Stomach (tissue), 9 donors: ENCODE measurements around the gene CARHSP1. TPM values are rescaled to one million over a fixed set of nuclear protein-coding genes. Genes with fewer than 3 reads are reported as not detected.

Experiments
- DNase-seq, 2 donors: peaks; one replicate each; pipeline versions ENCODE4 v3.0.0 to v3.0.0-alpha.2; 2013 to 2019
- H3K27ac ChIP-seq, 5 donors: fragments of 200-600 bp in 4 of 5; sonication (generic) in 4 of 5; one replicate each; pipeline ENCODE4 v1.5.1; 2013 to 2019; ENCODE audit warnings: mild to moderate bottlenecking in 1 of 5, moderate library complexity in 1 of 5
- H3K27me3 ChIP-seq, 3 donors: fragments of 200-600 bp; sonication (generic); one replicate each; pipeline ENCODE4 v1.5.1; 2017 to 2019; ENCODE audit warnings: mixed run types in 1 of 3
- H3K36me3 ChIP-seq, 4 donors: fragments of 200-600 bp; sonication (generic); 1 replicate in 3 of 4; 2 replicates in 1 of 4; pipeline ENCODE4 v1.5.1; 2016 to 2019
- H3K4me1 ChIP-seq, 4 donors: fragments of 200-600 bp; sonication (generic); one replicate each; pipeline ENCODE4 v1.5.1; 2016 to 2019
- H3K4me3 ChIP-seq, 4 donors: fragments of 200-600 bp; sonication (generic) in 3 of 4; one replicate each; pipeline ENCODE4 v1.5.1; 2016 to 2019; ENCODE audit warnings: mild to moderate bottlenecking in 1 of 4
- H3K9me3 ChIP-seq, 4 donors: fragments of 200-600 bp; sonication (generic); one replicate each; pipeline ENCODE4 v1.5.1; 2016 to 2019
- EP300 ChIP-seq: sonication (generic); formaldehyde crosslinking; IDR thresholded peaks from one replicate; pipeline ENCODE4 v1.6.1; 2017; ENCODE audit warnings: antibody characterized with exemption
- POLR2A ChIP-seq, 4 donors: fragments of 450-650 bp; IDR thresholded peaks; one replicate each; pipeline ENCODE4 v1.6.1; 2016; ENCODE audit warnings: antibody characterized with exemption in 4 of 4, control low read depth in 2 of 4, mild to moderate bottlenecking in 1 of 4, moderate library complexity in 1 of 4
- POLR2AphosphoS5 ChIP-seq, 3 donors: sonication (generic); formaldehyde crosslinking; IDR thresholded peaks; one replicate each; pipeline ENCODE4 v1.6.1; 2016; ENCODE audit warnings: antibody characterized with exemption in 3 of 3
- WGBS, 5 donors: extraction: QIAGEN DNeasy Blood & Tissue Kit in 3 of 5; methylation state at CpG; one replicate each; pipeline versions ENCODE4 v1.1.5 to v1.1.7; 2013 to 2018; 5-methylcytosine and 5-hydroxymethylcytosine counted together
- intact Hi-C: fragments of 100-400 bp; cut with DNase I; formaldehyde crosslinking; loops from one replicate; pipeline ENCODE4 v1.15.1; 2023; ENCODE audit warnings: low total_unique reads
- polyA plus RNA-seq, 3 donors: library from polyadenylated mRNA; stranded (reverse); fragments of 200-250 nt; gene quantifications; one replicate each; pipeline ENCODE4 v1.2.3, GENCODE V29; 2013
- total RNA-seq, 5 donors: library from RNA; depleted of rRNA; stranded (reverse); fragments of >200 nt; gene quantifications; one replicate each; pipeline versions ENCODE4 v1.1.0 to v1.2.3, GENCODE V29; 2014 to 2016
- TF ChIP-seq, protein P1 (sequence below), 7 experiments: fragments of 450-650 bp in 4 of 7; fragments of 200-600 bp in 3 of 7; sonication (generic) in 3 of 7; IDR thresholded peaks; one replicate each; pipeline ENCODE4 v1.5.1; 2016 to 2019; ENCODE audit warnings: antibody characterized with exemption in 7 of 7, control low read depth in 2 of 7, mild to moderate bottlenecking in 1 of 7
- donor health status: healthy with polysubstance abuse.
- donor health status: Bipolar disorder and iron deficiency.
- donor health status: healthy.

The CARHSP1 gene
- total and polyA plus RNA-seq, 8 donors: 2.0 to 190 (median 58.5) TPM

DNA sequence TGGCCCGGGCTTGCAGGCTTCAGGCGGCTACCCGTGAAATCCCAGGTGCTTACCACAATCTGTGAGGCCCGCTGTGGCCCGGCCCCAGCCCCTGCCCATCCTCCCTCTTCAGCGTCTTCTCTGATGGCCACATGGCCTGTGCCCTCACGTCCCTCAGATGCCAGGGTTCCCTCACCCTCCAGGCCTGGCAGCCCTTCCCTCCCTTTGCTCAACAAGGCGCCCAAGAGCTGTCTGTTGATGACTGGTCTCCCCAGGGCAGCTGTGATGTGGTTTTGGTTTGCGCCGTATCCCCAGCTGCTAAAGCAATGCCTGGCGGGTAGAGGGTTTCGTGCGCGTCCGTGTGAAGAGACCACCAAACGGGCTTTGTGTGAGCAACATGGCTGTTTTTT, 36.1 kb downstream of the CARHSP1 start:
- Histone ChIP-seq H3K36me3 (peaks cover 23 to 45% (median 41%) of the 10 kb centered on the region in 4 donors), H3K27ac (no peak overlapping the region)
- no peak for DNase-seq

DNA sequence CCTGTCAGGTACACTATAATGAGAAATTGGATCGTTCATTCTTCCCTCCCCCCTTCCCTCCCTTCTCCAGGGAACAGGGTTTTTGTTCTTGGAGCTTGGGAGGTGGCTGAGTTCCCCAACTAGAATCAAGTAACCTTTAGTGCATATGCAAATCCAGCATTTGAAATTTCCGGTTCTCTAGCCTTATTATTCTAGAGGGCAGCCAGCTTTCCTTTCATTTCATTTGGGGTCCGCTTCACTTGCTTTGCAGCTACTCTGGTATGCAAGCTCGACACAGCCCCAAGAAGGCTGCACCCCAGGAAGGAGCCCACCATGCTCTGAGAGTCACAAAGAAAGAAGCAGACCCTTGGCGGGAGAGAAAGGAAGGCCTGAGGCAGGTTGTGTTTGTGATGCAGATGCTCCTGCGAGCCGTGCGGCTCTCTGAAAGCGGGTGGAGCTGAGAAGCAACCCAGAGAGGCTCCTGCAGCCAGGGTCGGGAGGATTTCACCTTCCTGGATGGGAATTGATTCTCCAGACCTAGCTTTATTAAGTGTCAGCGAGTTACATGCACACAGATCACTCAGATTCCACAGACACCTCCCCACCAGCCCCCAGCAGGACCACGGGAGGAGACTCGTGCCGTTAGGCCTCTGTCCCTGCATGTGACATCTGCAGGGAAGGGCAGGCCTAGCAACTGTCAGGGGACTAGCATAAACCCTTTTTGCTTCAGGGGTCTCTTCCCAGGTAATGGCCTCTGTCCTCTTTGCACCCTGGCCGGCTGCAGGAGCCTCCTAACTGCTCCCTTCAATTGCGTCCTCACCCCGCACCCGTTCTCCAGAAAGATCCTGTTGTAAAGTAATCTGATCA, 36.7 kb downstream of the CARHSP1 start:
- DNase-seq: no peak
- H3K36me3 ChIP-seq: peaks cover 23 to 47% (median 41%) of the 10 kb centered on the region in 4 donors
- H3K27me3 ChIP-seq: no peaks in the 10 kb centered on the region
- H3K4me3 ChIP-seq: no peak overlapping the region
- peaks cover 0 to 6% (median 3%) of the 10 kb centered on the region in 4 donors for H3K4me1 ChIP-seq
- intact Hi-C loops: no loop called here
- no peak for TF ChIP-seq POLR2A (IDR thresholded peaks at IDR 0.05)
- no peak for TF ChIP-seq EP300
- TF ChIP-seq POLR2AphosphoS5 (IDR thresholded peaks at IDR 0.05): no peak
- TF ChIP-seq, protein P1, sequence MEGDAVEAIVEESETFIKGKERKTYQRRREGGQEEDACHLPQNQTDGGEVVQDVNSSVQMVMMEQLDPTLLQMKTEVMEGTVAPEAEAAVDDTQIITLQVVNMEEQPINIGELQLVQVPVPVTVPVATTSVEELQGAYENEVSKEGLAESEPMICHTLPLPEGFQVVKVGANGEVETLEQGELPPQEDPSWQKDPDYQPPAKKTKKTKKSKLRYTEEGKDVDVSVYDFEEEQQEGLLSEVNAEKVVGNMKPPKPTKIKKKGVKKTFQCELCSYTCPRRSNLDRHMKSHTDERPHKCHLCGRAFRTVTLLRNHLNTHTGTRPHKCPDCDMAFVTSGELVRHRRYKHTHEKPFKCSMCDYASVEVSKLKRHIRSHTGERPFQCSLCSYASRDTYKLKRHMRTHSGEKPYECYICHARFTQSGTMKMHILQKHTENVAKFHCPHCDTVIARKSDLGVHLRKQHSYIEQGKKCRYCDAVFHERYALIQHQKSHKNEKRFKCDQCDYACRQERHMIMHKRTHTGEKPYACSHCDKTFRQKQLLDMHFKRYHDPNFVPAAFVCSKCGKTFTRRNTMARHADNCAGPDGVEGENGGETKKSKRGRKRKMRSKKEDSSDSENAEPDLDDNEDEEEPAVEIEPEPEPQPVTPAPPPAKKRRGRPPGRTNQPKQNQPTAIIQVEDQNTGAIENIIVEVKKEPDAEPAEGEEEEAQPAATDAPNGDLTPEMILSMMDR (IDR thresholded peaks at IDR 0.05): no peak
- no peaks in the 10 kb centered on the region for H3K9me3 ChIP-seq
- 83 to 89% (median 85%) methylated on average over 18 of the region's 18 CpGs for WGBS, 5 donors
- no peak overlapping the region for H3K27ac ChIP-seq

More for the DNA sequence above, 36.1 kb downstream of the CARHSP1 start:
- Histone ChIP-seq H3K4me3 (no peak overlapping the region), H3K4me1 (peaks cover 0 to 6% (median 5%) of the 10 kb centered on the region in 4 donors), H3K9me3 (no peaks in the 10 kb centered on the region), H3K27me3 (no peaks in the 10 kb centered on the region)
- intact Hi-C loops: no loop called here
- TF ChIP-seq, protein P1 (IDR thresholded peaks at IDR 0.05): no peak
- 77 to 89% (median 83%) methylated on average over 16 of the region's 16 CpGs for WGBS, 5 donors

DNA sequence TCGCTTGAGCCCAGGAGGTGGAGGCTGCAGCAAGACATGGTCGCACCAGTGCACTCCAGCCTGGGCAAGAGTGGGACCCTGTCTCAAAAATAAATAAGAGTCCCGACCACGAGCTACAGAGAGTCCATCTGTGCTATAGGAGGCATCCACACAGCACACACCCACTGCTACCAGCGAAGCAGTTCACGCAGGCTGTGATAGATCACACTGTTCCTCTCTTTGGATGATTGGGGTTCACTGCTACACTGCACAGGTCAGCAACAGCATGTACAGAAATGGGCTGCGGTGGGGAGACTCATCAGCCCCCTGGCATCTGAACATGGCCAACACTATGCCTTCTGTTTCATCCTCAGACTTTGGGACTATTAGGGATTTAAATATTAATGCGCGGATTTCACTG, 37.4 kb downstream of the CARHSP1 start:
- H3K9me3 ChIP-seq: no peaks in the 10 kb centered on the region
- WGBS, 5 donors: 81 to 94% (median 90%) methylated on average over 9 of the region's 9 CpGs
- intact Hi-C loops: no loop called here
- no peak for DNase-seq
- TF ChIP-seq POLR2A (IDR thresholded peaks at IDR 0.05) (no peak), EP300 (no peak), POLR2AphosphoS5 (IDR thresholded peaks at IDR 0.05) (no peak)
- TF ChIP-seq, protein P1 (IDR thresholded peaks at IDR 0.05): no peak
- H3K27me3 ChIP-seq: no peaks in the 10 kb centered on the region
- no peak overlapping the region for H3K27ac ChIP-seq
- H3K4me1 ChIP-seq: peaks cover 0 to 6% (median 2%) of the 10 kb centered on the region in 4 donors
- no peak overlapping the region for H3K4me3 ChIP-seq
- peaks cover 23 to 49% (median 41%) of the 10 kb centered on the region in 4 donors for H3K36me3 ChIP-seq

DNA sequence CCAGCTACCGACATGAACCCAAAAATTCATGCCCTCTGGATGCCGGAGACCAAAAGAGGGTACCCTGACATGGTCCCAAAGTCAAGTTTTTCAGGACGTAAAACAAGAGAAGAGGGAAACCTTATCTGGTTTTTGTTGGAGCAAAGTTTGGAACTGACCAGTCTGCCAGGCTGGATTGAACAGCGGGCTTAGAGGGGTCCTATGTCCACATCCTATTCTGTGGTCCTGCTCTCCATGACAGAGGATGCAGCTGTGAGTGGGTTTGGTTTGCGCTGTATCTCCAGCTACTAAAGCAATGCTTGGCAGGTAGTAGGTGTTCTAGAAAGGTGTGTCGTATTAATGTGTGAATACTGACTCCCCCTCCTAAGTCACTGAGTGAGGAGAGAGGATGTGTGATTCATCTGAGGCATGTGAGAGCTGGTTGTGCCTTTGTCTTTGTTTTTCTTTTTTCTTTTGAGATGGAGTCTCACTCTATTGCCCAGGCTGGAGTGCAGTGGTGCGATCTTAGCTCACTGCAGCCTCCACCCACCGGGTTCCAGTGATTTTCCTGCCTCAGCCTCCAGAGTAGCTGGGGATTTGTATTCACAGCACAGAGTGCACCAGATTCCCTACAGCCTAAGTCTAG, 40.2 kb downstream of the CARHSP1 start:
- no peak overlapping the region for H3K4me3 ChIP-seq
- WGBS, 5 donors: 93 to 96% (median 94%) methylated on average over 8 of the region's 8 CpGs
- H3K36me3 ChIP-seq: peaks cover 23 to 64% (median 46%) of the 10 kb centered on the region in 4 donors
- no peak overlapping the region for H3K27ac ChIP-seq
- H3K4me1 ChIP-seq: no peaks in the 10 kb centered on the region
- H3K27me3 ChIP-seq: no peaks in the 10 kb centered on the region
- TF ChIP-seq, protein P1 (IDR thresholded peaks at IDR 0.05): no peak
- TF ChIP-seq POLR2AphosphoS5 (IDR thresholded peaks at IDR 0.05): no peak
- no peak for TF ChIP-seq POLR2A (IDR thresholded peaks at IDR 0.05)
- TF ChIP-seq EP300: no peak
- intact Hi-C loops: no loop called here
- H3K9me3 ChIP-seq: no peaks in the 10 kb centered on the region
- DNase-seq: no peak
